SK-N-SH (cell line): ENCODE results near the gene NT5M. TPM values are rescaled to one million over a fixed set of nuclear protein-coding genes. Genes with fewer than 3 reads are reported as not detected.

Experiments used
- CTCF ChIA-PET: fragments of 300-600, 350-600 bp; formaldehyde crosslinking; extraction: SDS; loops from one replicate; lab custom pipeline; 2021; lab: Yijun Ruan, JAX
- POLR2A ChIA-PET: fragments of 350-600 bp; sonication (Branson Sonifier 250); formaldehyde crosslinking; extraction: SDS; loops from one replicate; lab custom pipeline; 2020; ENCODE audit warnings: antibody characterized with exemption, inconsistent platforms; lab: Yijun Ruan, JAX
- DNase-seq: peaks from one replicate; pipeline ENCODE4 v3.0.0; 2012
- H2AFZ ChIP-seq: fragments of 200-600 bp; sonication (generic); 2 replicates; pipeline ENCODE4 v1.8.1; 2016; ENCODE audit warnings: antibody characterized with exemption, mild to moderate bottlenecking, low read depth
- H3F3A ChIP-seq: fragments of 200-600 bp; sonication (generic); replicated peaks from 2 replicates; pipeline ENCODE3; 2016; ENCODE audit warnings: antibody characterized with exemption, mild to moderate bottlenecking; ENCODE audit not compliant: insufficient read depth
- H3K27ac ChIP-seq, 2 experiments: fragments of 200-500 bp in 1 of 2; fragments of 200-600 bp in 1 of 2; sonication (Bioruptor generic) in 1 of 2; sonication (generic), shearing (Covaris generic) in 1 of 2; 2 replicates each; pipeline versions ENCODE4 v1.5.1 to v1.6.1; 2014 to 2016; ENCODE audit warnings: low read depth in 2 of 2, inconsistent platforms in 1 of 2, low read length in 1 of 2, mild to moderate bottlenecking in 1 of 2, mixed read lengths in 1 of 2
- H3K27me3 ChIP-seq: fragments of 200-600 bp; sonication (generic), shearing (Covaris generic); 2 replicates; pipeline ENCODE4 v1.6.1; 2016; ENCODE audit warnings: mixed run types; ENCODE audit not compliant: insufficient read depth
- H3K36me3 ChIP-seq, 2 experiments: fragments of 200-500 bp in 1 of 2; fragments of 200-600 bp in 1 of 2; sonication (Bioruptor generic) in 1 of 2; sonication (generic) in 1 of 2; replicated peaks in 1 of 2; 2 replicates each; pipeline versions ENCODE3 to v1.5.1; 2014 to 2016; ENCODE audit warnings: low read length in 1 of 2, mild to moderate bottlenecking in 1 of 2; ENCODE audit not compliant: insufficient read depth in 2 of 2, control insufficient read depth in 1 of 2
- H3K4me1 ChIP-seq, 2 experiments: fragments of 200-500 bp in 1 of 2; fragments of 200-600 bp in 1 of 2; sonication (Bioruptor generic) in 1 of 2; sonication (generic), shearing (Covaris generic) in 1 of 2; 2 replicates each; pipeline versions ENCODE4 v1.5.1 to v1.6.1; 2014 to 2016; ENCODE audit warnings: low read depth in 1 of 2, low read length in 1 of 2, mixed run types in 1 of 2; ENCODE audit not compliant: insufficient read depth in 2 of 2, control insufficient read depth in 1 of 2
- H3K4me2 ChIP-seq: fragments of 200-600 bp; sonication (generic), shearing (Covaris generic); 2 replicates; pipeline ENCODE4 v1.6.1; 2017; ENCODE audit warnings: mixed run types
- H3K4me3 ChIP-seq, 2 experiments: fragments of 200-500 bp in 1 of 2; fragments of 200-600 bp in 1 of 2; sonication (Bioruptor generic) in 1 of 2; sonication (generic), shearing (Covaris generic) in 1 of 2; 2 replicates each; pipeline versions ENCODE4 v1.5.1 to v1.8.1; 2014 to 2016; ENCODE audit warnings: low read depth in 2 of 2, inconsistent platforms in 1 of 2, low read length in 1 of 2, mild to moderate bottlenecking in 1 of 2, mixed read lengths in 1 of 2, moderate library complexity in 1 of 2
- H3K79me2 ChIP-seq: fragments of 200-600 bp; sonication (generic); 2 replicates; pipeline ENCODE4 v1.8.1; 2017; ENCODE audit warnings: mild to moderate bottlenecking; ENCODE audit not compliant: insufficient read depth
- H3K9ac ChIP-seq: fragments of 200-600 bp; sonication (generic); 2 replicates; pipeline ENCODE4 v1.6.1; 2017; ENCODE audit warnings: mixed run types
- H3K9me2 ChIP-seq: fragments of 200-600 bp; sonication (generic); 2 replicates; pipeline ENCODE4 v1.6.1; 2017; ENCODE audit warnings: mixed run types
- H3K9me3 ChIP-seq: fragments of 200-600 bp; sonication (generic); 2 replicates; pipeline ENCODE4 v1.6.1; 2017; ENCODE audit warnings: mixed run types, mild to moderate bottlenecking, moderate library complexity
- H4K20me1 ChIP-seq: fragments of 200-600 bp; sonication (generic); 2 replicates; pipeline ENCODE4 v1.6.1; 2017; ENCODE audit warnings: mild to moderate bottlenecking, mixed run types; ENCODE audit not compliant: insufficient read depth
- EZH2phosphoT487 ChIP-seq: fragments of 200-600 bp; sonication (generic); IDR thresholded peaks from 2 replicates; pipeline ENCODE4 v1.6.1; 2017; ENCODE audit warnings: low read depth, mixed run types, mild to moderate bottlenecking, antibody characterized with exemption, moderate library complexity, borderline replicate concordance
- FOXJ3 ChIP-seq: sonication (generic); formaldehyde crosslinking; IDR thresholded peaks from 2 replicates; pipeline ENCODE4 v1.5.1; 2020; ENCODE audit warnings: mild to moderate bottlenecking, missing genetic modification reagents
- MXI1 ChIP-seq: IDR thresholded peaks from 2 replicates; pipeline ENCODE4 v1.6.1; 2012; ENCODE audit warnings: mild to moderate bottlenecking, low read depth, low read length, improper control_type of control experiment
- PBX3 ChIP-seq: IDR thresholded peaks from 2 replicates; pipeline ENCODE4; 2012
- POLR2AphosphoS5 ChIP-seq: IDR thresholded peaks from 2 replicates; pipeline ENCODE4 v1.6.1; 2012; ENCODE audit warnings: low read depth, low read length
- RCOR1 ChIP-seq: fragments of 150-350 bp; IDR thresholded peaks from 2 replicates; pipeline ENCODE4 v1.6.1; 2017; ENCODE audit warnings: antibody characterized with exemption, low read length
- REST ChIP-seq: IDR thresholded peaks from 2 replicates; pipeline ENCODE4 v1.6.1; 2012; ENCODE audit warnings: mild to moderate bottlenecking, low read depth, low read length, moderate library complexity
- RFX5 ChIP-seq: IDR thresholded peaks from 2 replicates; pipeline ENCODE4 v1.6.1; 2012; ENCODE audit warnings: mild to moderate bottlenecking, improper control_type of control experiment, low read length
- RXRA ChIP-seq: IDR thresholded peaks from 2 replicates; pipeline ENCODE4 v1.4.0; 2012; ENCODE audit warnings: low read depth, mild to moderate bottlenecking, borderline replicate concordance
- SIN3A ChIP-seq: IDR thresholded peaks from 2 replicates; pipeline ENCODE4 v1.6.1; 2012; ENCODE audit warnings: low read depth, mild to moderate bottlenecking, low read length, moderate library complexity, borderline replicate concordance
- TAF1 ChIP-seq: IDR thresholded peaks from 2 replicates; pipeline ENCODE4 v1.6.1; 2012; ENCODE audit warnings: low read depth, mild to moderate bottlenecking, low read length, moderate library complexity, borderline replicate concordance
- TEAD4 ChIP-seq: IDR thresholded peaks from 2 replicates; pipeline ENCODE4 v1.4.0; 2012; ENCODE audit warnings: mild to moderate bottlenecking, borderline replicate concordance; ENCODE audit not compliant: insufficient read depth
- ZBTB33 ChIP-seq: IDR thresholded peaks from 2 replicates; pipeline ENCODE4 v1.4.0; 2012; ENCODE audit warnings: low read depth, borderline replicate concordance
- WGBS: methylation state at CpG from one replicate; pipeline ENCODE4 v1.1.6; 2017; ENCODE audit warnings: low lambda C conversion rate; 5-methylcytosine and 5-hydroxymethylcytosine counted together
- polyA plus RNA-seq, 3 experiments: library from polyadenylated mRNA; depleted of rRNA; stranded (reverse); fragments of >200 nt; gene quantifications; 2 replicates each; pipeline ENCODE4 v1.2.3, GENCODE V29; 2012

The NT5M gene
- polyA plus RNA-seq, 1 of the 3 experiments (the other 2 are of a cell fraction), result 3.9 TPM

GRCh38 chr17:17387017-17387497, 83.9 kb downstream of the NT5M start:
- H3K79me2 ChIP-seq, result no peaks in the 10 kb centered on the region

More at GRCh38 chr17:17387017-17387497, 83.9 kb downstream of the NT5M start:
- H3K36me3 ChIP-seq, result no peaks in the 10 kb centered on the region
- no peak overlapping the region for H3K9ac ChIP-seq
- H3K9me2 ChIP-seq, result no peaks in the 10 kb centered on the region
- H3K4me1 ChIP-seq, result peaks cover 0 to 20% of the 10 kb centered on the region in 2 experiments; a peak in 1 of 4 replicates
- H4K20me1 ChIP-seq, result no peaks in the 10 kb centered on the region
- 73% methylated on average over 7 of the region's 7 CpGs for whole genome bisulfite sequencing
- ChIA-PET POLR2A (interaction anchor here (0.8 kb wide), 1 partner anchor 13 kb away, joined by 3 read pairs; no protein-coding TSS in a partner anchor), CTCF (interaction anchor here (0.8 kb wide), 1 partner anchor 10 kb away, joined by 3 read pairs; no protein-coding TSS in a partner anchor)
- H3K27ac ChIP-seq, result no peak overlapping the region
- no peak overlapping the region for H3K4me2 ChIP-seq
- H3K4me3 ChIP-seq, result no peak overlapping the region
- no peaks in the 10 kb centered on the region for H3F3A ChIP-seq
- H3K27me3 ChIP-seq, result no peaks in the 10 kb centered on the region
- H3K9me3 ChIP-seq, result no peaks in the 10 kb centered on the region
- DNase-seq, result no peak
- no peak overlapping the region for H2AFZ ChIP-seq
- no peak for TF ChIP-seq RFX5
- TF ChIP-seq ZBTB33, result no peak
- no peak for TF ChIP-seq TEAD4
- TF ChIP-seq FOXJ3 (CRISPR knock-in tag), result no peak
- TF ChIP-seq MXI1, result no peak
- no peak for TF ChIP-seq RCOR1
- TF ChIP-seq TAF1, result no peak
- no peak for TF ChIP-seq EZH2phosphoT487
- no peak for TF ChIP-seq REST
- TF ChIP-seq SIN3A, result no peak
- TF ChIP-seq RXRA, result no peak
- TF ChIP-seq POLR2AphosphoS5, result no peak
- TF ChIP-seq PBX3, result no peak
